ENCODE data around the gene MEGF11.

MEGF11 gene

GRCh38 chr15:66103293-66103590 is 150.3 kb downstream of the MEGF11 start:
- TF ChIP-seq SPI1 (IDR thresholded peaks at IDR 0.05; ENCODE audit: borderline replicate concordance, low read depth) (no peak), CTCF (IDR thresholded peaks at IDR 0.05; ENCODE audit: insufficient read depth, low read length) (no peak), REST (IDR thresholded peaks at IDR 0.05; ENCODE audit: insufficient replicate concordance, low read depth) (no peak), GABPA (IDR thresholded peaks at IDR 0.05; ENCODE audit: low read depth) (no peak), POLR2AphosphoS5 (IDR thresholded peaks at IDR 0.05; ENCODE audit: low read depth) (no peak)
- no peak for DNase-seq (ENCODE audit: low read depth in 1 of 2, low spot score in 1 of 2)
- Histone ChIP-seq H3K4me3 (replicated peaks; ENCODE audit: insufficient read depth, low read length) (no peak overlapping the region), H3K27me3 (ENCODE audit: insufficient read depth, poor library complexity, severe bottlenecking) (peaks cover 3% of the 10 kb centered on the region), H3K27ac (replicated peaks) (no peak overlapping the region)

DNA sequence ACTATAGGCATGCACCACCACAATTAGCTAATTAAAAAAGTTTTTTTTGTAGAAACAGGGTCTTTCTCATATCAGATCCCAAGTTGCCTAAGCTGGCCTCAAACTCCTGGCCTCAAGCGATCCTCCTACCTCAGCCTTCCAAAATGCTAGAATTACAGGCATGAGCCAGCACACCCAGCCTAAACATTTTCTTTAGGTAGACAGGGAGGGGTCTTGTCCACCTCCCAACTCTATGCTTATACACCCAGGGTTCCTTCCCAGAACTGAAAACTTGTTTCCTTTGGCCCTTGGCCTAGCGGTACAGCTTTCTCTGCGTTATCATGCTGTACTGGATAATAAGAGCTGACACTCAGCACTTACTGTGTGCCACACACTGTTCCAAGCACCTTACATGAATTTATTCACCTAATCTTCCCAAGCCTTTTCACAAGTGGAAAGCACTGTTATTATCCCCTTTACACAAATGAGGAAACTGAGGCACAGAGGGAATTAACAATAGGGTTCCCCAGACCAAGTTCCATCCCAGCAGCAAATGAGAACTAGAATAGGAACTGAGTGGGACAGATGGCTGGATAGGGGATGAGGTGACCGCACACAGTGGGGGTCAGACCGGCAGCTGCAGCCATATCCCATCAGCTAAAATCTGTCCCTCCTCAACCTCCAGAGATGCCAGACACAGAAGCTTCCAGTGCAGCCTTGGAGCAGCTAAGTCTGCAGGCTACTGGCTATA is 150.8 kb downstream of the MEGF11 start:
- H3K27me3 ChIP-seq (ENCODE audit: insufficient read depth, poor library complexity, severe bottlenecking): peaks cover 3% of the 10 kb centered on the region
- no peak for TF ChIP-seq CTCF (IDR thresholded peaks at IDR 0.05; ENCODE audit: insufficient read depth, low read length)
- TF ChIP-seq REST (IDR thresholded peaks at IDR 0.05; ENCODE audit: insufficient replicate concordance, low read depth): no peak
- no peak for TF ChIP-seq GABPA (IDR thresholded peaks at IDR 0.05; ENCODE audit: low read depth)
- no peak for TF ChIP-seq SPI1 (IDR thresholded peaks at IDR 0.05; ENCODE audit: borderline replicate concordance, low read depth)
- TF ChIP-seq POLR2AphosphoS5 (IDR thresholded peaks at IDR 0.05; ENCODE audit: low read depth): no peak
- no peak overlapping the region for H3K4me3 ChIP-seq (replicated peaks; ENCODE audit: insufficient read depth, low read length)
- H3K27ac ChIP-seq (replicated peaks): no peak overlapping the region
- DNase-seq (ENCODE audit: low read depth in 1 of 2, low spot score in 1 of 2): no peak

GRCh38 chr15:66101715-66102395 is 151.7 kb downstream of the MEGF11 start:
- no peak overlapping the region for H3K4me3 ChIP-seq (replicated peaks; ENCODE audit: insufficient read depth, low read length)
- H3K27ac ChIP-seq (replicated peaks): no peak overlapping the region
- H3K27me3 ChIP-seq (ENCODE audit: insufficient read depth, poor library complexity, severe bottlenecking): no peaks in the 10 kb centered on the region
- no peak for DNase-seq (ENCODE audit: low read depth in 1 of 2, low spot score in 1 of 2)
- TF ChIP-seq SPI1 (IDR thresholded peaks at IDR 0.05; ENCODE audit: borderline replicate concordance, low read depth) (no peak), POLR2AphosphoS5 (IDR thresholded peaks at IDR 0.05; ENCODE audit: low read depth) (no peak), GABPA (IDR thresholded peaks at IDR 0.05; ENCODE audit: low read depth) (no peak), REST (IDR thresholded peaks at IDR 0.05; ENCODE audit: insufficient replicate concordance, low read depth) (no peak), CTCF (IDR thresholded peaks at IDR 0.05; ENCODE audit: insufficient read depth, low read length) (no peak)
